Fibroblast of pulmonary artery (primary cell): ENCODE measurements around the gene IKZF3.
"Not testable (repeated sequence)": the region's sequence is repeated elsewhere in the genome, so short reads cannot be mapped to it uniquely, and the experiment has no call there.

Experiments
- DNase-seq: peaks from one replicate; pipeline ENCODE4 v3.0.0-alpha.2; 2010; ENCODE audit warnings: low read depth
- H3K4me3 ChIP-seq: replicated peaks from 2 replicates; pipeline ENCODE4 v1.5.1; 2011; ENCODE audit warnings: low read depth, mild to moderate bottlenecking, control low read depth, low read length, moderate library complexity
- TF ChIP-seq, protein P1 (sequence below): IDR thresholded peaks from 2 replicates; pipeline ENCODE4 v1.5.1; 2011; ENCODE audit warnings: mild to moderate bottlenecking, control low read depth, low read length, inconsistent platforms; ENCODE audit errors: missing control alignments

Gene IKZF3

DNA sequence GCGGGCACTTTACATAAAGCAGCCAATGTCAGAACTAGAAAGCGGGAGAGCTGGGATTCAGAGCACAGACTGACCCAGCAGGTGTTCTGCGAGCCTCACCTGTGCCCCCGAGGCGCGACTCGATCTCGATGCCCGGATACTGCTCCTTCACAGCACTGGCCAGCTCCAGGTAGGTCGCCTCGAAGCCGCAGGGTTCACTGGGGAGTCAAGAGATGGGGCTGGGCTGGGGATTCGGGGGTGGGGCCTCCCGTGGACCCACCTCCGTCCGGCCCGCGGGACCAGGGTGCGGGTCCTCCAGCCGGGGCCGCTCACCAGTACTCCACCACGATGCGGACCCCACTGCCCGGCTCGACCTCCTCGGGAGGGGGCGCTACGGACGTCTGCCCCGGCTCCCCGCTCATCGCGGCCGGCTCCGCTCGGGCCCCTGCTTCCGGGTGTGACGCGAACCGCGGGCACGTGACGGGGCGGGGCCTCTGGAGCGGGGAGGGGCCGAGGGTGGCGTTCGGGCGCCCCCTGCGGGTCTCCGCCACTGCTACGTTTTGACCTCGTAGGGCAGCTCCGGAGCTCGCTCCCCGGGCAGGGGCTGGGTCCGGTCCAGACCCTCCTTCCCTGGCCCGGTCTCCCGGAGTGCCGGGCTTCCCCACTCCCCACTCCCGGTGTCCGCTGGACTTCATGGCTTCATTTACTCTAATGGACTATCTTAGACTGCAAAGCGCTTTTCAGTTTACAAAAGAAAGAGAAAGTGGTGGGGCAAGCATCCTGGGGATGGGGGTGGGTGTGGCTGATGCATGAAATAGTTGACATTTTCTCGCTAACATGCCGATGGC, 133.8 kb downstream of the IKZF3 start, which contains the start of gene MIEN1:
TSS of gene MIEN1 (minus strand) at position 438 of the 827 bp plus-strand sequence. CDS start at position 401, 37 bp downstream.
- TF ChIP-seq, protein P1, sequence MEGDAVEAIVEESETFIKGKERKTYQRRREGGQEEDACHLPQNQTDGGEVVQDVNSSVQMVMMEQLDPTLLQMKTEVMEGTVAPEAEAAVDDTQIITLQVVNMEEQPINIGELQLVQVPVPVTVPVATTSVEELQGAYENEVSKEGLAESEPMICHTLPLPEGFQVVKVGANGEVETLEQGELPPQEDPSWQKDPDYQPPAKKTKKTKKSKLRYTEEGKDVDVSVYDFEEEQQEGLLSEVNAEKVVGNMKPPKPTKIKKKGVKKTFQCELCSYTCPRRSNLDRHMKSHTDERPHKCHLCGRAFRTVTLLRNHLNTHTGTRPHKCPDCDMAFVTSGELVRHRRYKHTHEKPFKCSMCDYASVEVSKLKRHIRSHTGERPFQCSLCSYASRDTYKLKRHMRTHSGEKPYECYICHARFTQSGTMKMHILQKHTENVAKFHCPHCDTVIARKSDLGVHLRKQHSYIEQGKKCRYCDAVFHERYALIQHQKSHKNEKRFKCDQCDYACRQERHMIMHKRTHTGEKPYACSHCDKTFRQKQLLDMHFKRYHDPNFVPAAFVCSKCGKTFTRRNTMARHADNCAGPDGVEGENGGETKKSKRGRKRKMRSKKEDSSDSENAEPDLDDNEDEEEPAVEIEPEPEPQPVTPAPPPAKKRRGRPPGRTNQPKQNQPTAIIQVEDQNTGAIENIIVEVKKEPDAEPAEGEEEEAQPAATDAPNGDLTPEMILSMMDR: peak; percentile 55
- DNase-seq: peak; percentile 83
- peak within 1 kb of the TSS; percentile 74 for H3K4me3 ChIP-seq

DNA sequence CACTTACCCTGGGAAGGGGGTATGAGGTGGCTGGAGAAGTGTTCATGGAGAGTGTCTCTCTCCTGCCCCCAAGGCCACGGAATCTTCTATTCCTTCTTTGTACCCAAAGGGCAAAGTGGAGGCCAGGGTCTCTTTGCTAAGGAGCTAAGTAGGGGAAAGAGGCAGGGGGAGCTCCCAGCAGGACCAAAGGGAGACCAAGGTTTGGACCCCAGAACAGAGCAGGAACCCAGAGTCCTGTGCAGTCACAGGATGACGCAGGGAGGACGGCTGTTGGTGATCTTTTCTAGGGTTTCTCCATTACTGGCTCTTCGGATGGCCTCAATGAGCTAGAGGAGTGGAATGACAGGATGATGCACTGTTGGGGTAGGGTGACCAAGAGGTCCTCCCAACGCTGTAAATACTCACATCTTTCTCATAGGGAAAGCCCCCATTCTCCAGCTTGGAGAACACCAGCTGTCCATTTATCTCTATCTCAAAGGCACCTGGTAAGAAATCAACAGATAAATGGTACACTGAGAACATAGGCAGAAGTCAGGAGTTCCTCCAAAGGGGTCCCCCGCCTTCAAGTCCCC, 134.7 kb downstream of the IKZF3 start:
- H3K4me3 ChIP-seq: peak overlapping the region; percentile 74
- no peak for DNase-seq
- TF ChIP-seq, protein P1: no peak

DNA sequence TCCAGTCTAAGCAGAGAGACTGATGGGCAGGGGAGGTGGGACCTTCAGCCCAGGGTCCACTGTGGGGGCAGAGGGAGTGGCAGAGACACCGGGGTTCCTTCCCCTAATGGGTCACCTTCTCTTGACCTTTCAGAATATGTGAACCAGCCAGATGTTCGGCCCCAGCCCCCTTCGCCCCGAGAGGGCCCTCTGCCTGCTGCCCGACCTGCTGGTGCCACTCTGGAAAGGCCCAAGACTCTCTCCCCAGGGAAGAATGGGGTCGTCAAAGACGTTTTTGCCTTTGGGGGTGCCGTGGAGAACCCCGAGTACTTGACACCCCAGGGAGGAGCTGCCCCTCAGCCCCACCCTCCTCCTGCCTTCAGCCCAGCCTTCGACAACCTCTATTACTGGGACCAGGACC, 136.6 kb downstream of the IKZF3 start:
- no peak overlapping the region for H3K4me3 ChIP-seq
- TF ChIP-seq, protein P1: no peak
- DNase-seq: no peak

DNA sequence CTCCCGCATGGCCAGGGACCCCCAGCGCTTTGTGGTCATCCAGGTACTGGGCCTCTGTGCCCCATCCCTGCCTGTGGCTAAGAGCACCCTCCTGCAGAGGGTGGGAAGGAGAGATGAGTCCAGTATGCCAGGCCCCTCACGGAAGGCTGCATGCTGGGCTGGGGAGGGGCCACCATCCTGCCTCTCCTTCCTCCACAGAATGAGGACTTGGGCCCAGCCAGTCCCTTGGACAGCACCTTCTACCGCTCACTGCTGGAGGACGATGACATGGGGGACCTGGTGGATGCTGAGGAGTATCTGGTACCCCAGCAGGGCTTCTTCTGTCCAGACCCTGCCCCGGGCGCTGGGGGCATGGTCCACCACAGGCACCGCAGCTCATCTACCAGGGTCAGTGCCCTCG, 137.5 kb downstream of the IKZF3 start:
- H3K4me3 ChIP-seq: no peak overlapping the region
- TF ChIP-seq, protein P1: no peak
- no peak for DNase-seq

DNA sequence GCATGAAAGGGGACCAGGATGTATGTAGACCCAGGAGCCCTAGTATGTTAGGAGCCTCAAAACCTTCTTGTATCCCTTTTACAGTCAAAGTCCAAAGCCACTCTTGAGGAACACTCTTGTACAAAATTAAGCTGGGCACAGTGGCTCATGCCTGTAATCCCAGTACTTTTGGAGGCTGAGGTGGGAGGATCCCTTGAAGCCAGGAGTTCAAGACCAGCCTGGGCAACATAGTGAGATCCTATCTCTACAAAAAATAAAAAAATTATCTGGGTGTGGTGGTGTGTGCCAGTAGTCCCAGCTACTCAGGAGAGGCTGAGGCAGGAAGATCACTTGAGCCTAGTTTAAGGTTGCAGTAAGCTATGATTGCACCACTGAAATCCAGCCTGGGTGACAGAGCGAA, 138.2 kb downstream of the IKZF3 start:
- not testable (repeated sequence) for DNase-seq, H3K4me3 ChIP-seq

DNA sequence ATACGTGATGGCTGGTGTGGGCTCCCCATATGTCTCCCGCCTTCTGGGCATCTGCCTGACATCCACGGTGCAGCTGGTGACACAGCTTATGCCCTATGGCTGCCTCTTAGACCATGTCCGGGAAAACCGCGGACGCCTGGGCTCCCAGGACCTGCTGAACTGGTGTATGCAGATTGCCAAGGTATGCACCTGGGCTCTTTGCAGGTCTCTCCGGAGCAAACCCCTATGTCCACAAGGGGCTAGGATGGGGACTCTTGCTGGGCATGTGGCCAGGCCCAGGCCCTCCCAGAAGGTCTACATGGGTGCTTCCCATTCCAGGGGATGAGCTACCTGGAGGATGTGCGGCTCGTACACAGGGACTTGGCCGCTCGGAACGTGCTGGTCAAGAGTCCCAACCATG, 139.4 kb downstream of the IKZF3 start:
- no peak overlapping the region for H3K4me3 ChIP-seq
- DNase-seq: no peak
- TF ChIP-seq, protein P1: no peak

DNA sequence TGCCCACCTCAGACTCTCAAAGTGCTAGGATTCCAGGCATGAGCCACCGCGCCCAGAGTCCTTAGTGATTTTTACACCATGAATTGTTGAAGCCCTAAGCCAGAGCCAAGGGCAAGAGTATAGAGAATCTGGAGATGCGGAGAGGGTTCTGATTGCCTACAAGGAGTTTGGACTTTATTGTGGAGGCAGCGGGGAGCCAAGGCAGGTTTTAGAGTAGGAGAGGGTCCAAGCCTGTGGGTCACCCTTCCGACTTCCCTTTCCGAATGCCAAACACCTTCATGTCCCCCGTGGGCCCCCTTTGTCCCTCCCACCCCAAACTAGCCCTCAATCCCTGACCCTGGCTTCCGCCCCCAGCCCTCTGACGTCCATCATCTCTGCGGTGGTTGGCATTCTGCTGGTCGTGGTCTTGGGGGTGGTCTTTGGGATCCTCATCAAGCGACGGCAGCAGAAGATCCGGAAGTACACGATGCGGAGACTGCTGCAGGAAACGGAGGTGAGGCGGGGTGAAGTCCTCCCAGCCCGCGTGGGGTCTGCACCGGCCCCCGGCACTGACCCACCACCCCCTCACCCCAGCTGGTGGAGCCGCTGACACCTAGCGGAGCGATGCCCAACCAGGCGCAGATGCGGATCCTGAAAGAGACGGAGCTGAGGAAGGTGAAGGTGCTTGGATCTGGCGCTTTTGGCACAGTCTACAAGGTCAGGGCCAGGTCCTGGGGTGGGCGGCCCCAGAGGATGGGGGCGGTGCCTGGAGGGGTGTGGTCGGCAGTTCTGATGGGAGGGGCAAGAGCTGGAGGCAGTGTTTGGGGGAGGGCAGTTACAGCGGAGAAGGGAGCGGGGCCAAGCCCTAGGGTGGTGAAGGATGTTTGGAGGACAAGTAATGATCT, 140.9 kb downstream of the IKZF3 start:
- TF ChIP-seq, protein P1: no peak
- DNase-seq: no peak
- H3K4me3 ChIP-seq: no peak overlapping the region
